AG20443 (cell line): ENCODE data around the gene PAK6.

Experiments used
- DNase-seq: peaks from one replicate; pipeline ENCODE4 v3.0.0; 2012; ENCODE audit warnings: low spot score, mixed read lengths

Gene PAK6

DNA sequence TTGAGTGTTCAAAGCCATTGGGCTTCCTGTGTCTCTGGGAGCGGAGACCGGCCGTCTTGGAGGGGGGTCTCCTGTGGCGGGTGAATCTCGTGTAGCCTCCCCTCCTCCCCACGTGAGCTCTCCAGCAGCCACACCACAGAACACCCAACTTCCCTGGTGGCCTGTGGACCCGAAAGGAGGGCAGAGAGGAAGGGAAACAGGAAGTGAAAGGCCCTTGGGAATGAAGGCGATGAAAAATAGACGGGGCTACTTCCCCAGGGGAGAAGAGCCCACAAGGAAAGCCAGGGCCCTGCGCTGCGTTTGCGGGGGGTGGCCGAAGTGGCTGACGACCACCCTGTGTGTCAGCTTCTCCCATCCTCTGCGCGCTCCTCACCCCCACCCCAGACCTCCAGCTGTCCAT, 38.6 kb downstream of the PAK6 start:
- DNase-seq = no peak

DNA sequence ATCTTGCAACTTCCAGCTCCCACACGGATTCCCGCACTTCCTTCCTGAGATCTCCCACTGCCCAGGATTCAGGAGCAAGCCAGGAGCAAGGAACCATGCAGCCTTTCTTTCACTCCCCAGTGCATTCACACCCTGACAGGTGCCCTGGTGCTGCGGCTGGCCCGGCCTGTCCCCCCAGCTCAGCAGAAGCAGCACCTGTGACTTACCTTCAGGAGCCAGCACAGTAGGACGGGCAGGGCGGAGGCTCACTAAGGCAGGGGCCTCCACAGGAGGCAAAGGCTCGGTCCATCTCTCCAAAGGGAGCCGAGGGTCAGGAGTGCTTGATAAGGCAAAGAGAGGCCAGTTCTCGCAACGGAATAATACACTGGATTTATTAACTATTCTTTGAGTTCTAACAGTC, 39.2 kb downstream of the PAK6 start:
- DNase-seq = no peak

DNA sequence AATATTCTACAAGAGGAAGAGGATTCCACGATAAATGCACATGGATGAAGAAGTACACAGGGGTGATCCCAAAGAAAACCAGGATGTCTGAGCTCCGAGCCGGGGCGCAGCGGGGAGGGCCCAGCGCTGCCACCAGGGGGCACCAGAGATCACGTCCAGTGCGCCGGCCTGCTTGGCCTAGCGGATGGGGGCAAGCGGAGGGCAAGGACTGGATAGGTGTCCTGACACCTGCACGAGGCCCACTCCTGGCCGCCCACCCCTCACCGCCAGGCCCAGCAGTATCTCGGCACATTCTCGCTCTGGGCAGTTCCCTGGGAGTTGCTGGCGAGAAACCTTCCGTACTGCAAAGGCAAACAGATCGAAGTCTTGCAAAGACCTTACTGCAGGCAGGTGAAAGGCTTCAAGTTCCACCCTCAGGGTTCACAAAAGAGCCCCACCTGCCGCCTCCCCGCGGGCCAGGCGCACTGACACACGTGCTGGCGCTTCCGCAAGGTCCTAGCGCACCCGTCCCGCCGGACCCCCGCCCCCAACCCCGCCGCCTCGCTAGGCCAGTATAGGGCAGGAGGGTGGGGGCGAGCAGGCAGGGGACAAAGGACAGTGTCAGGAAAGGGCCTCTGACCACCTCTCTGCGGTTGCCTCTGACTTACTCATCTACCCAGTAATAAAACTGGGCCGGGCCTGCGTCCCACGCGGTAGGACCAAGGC, 40.7 kb downstream of the PAK6 start:
- DNase-seq = peak; percentile 89

DNA sequence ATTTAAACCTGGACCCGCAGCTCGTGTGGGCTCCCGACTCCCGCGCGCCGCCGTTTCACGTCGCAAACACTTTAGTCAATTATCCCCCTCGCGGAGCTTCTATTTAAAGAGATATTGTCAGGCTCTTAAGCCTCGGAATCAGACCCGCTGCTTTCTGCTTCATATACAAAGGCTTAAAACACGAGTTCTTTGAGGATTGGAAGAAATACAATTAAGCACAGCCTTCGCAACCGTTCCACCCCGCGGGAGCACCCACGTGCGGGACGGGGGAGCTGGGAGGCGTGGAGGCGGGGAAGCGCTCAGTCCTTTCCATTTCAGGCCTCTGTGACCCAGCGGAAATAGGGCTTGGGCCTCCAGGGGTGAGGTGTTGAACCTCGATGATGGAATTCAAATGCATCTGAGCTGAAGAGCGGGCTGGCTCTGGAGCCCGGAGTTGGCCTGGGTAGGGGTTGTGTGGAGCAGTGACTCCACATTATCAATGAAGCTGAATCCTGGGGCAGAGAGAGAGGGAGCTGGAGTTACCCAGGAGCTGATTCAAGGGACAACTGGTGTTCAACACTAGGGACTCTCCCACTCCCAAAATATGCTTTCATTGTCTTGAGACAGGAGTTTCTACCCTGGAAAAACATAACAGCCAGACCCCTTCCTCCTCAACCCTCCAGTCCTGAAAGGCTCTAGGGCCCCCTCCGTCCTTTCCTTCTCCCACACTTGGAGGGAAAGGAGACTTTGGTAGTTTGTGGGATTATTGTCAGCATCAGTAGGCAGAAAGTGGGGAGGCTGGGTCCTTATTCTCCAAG, 41.6 kb downstream of the PAK6 start:
- DNase-seq = no peak

DNA sequence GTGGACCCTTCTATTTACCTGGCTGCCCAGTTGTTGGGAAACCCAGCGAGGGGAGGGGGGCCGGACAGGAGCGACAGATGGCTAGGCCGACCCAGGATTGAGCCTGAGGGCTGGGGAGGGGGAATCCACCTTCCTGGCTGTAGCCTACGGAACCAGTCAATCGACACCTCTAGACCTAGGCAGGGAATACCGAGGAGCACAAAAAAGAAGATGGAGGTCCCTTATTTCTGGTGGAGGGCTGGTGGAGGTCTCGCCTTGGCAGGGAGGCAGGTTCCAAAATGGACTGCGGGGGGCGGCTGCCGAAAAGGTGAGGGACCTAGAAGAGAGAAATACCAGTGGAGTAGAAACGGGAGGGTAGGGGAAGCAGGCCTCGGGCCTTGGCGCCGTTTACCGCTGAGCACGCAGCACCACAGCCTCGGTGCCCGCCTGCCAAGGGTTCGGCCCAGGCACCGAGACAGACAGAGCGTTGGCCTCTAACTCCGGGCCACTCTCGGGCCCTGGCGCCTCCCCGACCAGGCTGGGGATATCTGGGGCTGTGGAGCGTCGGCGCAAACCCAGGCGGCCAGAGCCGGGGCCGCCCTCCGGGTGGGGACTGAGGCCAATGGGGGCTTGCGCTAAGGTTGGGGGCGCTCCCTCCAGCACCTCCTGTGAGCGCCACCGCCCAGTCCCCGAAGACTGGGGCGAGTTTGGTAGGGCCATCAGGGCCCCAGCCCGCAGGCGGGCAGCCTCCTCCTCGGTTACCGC, 42.4 kb downstream of the PAK6 start:
- DNase-seq = no peak

DNA sequence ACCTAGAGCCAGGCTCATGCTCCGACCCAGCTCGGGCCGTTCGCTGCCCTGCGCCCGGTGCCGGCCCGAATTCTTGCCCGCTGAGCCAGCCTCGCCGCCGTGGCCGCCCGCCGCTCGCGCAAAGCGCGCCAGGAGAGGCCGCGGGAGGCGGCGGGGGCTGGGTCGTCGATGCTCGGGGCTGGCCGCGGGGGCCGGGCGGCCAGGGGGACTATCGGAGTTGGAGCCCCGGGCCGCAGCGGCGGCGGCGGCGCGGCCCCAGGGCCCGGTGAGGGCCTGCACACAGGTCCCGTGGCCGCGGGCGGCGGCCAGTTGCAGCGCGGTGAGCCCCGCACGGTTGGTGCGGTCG, 42.9 kb downstream of the PAK6 start:
- peak; percentile 32 for DNase-seq

DNA sequence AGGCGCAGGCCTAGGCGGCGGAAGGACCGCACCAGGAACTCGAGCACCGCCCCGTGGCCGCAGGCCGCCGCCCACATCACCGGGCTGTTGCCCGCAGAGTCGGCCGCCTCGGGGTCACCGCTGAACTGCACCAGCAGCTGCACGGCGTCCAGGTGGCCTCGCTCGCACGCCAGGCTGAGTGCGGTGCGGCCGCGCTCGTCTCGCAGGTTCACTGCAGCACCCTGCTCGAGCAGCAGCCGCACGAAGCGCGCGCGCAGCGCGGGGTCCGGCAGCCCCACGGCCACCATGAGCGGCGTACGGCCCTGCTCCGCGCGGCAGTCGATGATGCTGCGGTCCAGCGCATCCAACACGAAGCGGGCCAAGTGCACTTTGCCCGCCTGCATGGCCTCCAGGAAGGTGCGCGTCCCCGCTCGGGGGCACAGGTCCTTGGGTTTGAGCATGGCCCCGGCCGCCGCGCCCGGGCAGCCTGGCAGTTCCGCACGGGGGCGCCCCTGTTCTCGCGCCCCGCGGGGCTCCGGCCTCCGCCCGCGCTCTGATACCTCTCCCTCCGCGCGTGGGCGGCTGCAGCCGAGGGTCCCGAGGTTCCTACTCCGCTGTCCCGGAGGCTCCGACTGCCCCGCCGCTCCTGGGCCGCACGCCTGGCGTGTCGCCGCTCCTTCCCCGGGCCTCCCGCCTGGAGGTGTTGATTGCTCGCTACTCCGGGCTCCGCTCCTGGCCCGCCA, 43.4 kb downstream of the PAK6 start:
- peak; percentile 58 for DNase-seq

DNA sequence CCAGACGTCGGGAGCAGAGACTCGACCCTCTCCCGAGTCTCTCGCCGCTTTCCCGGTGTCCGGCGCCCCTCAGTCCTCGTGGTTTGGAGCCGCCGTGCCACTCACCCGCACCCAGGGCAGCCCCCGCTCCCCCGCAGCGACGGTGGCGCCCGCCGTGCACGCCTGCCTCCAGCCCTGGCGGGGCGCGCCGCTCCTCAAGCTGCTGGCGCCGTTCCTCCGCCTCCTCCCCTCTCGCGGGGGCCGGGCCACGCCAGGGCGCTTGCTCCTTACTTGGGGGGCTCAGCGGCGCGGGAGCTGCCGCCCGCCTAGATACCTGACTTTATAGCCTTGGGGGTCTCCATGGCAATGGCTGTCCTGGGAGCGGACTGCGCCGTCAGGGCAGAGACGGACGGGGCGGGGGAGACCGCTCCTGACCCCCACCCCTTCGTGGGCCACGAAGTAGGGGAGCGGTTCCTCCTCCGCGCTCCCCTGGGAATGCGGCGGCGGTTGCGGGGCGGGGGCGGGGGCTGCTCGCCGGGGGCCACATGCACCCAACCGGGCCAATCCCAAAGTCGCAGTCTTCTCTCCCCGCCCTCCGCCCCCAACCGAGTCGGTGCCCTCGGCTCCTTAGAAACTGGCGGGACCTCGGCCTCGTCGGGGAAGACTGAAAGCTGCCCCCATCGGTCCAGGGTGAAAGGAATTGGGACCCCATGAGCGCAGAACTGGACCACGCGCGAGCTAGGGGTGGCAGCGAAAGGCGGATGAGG, 44.2 kb downstream of the PAK6 start, which contains the start of gene ANKRD63:
ANKRD63 (minus strand) TSS at position 196 of the 746 bp plus-strand sequence. CDS start 478 bp downstream, outside the sequence.
- DNase-seq = peak; percentile 66

DNA sequence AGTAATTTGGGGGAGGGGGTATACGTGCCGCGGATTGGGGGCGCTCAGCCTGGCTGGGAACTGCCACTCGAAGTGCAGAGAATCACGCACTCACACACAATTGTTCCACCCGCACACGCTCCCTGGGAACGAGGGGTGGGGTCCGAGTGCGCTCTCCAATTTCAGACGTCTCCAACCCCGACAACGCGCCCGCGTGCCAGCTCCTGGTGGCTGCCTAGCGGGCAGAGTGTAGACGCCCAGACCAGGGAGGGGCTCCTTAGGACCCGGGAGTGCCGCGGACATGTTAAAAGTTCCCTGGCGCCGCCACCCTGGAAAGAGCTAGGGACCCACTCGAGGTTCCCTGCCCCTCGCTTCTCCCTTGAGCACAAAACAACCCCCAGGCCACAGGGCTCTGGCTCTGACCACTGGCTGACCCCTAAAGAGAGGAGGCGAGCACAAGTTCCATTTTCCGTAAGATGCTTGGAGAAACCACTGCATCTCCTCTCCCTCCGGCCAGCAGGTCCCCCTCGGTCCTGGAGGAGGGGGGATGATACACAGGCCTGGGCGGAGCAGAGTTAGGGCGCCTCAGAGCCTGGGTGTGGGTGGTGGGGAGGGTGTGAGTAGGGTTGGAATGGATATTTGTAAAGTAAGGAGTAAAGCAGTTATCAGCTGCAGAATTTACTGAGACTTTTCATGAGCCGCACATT, 44.9 kb downstream of the PAK6 start:
- DNase-seq = no peak

DNA sequence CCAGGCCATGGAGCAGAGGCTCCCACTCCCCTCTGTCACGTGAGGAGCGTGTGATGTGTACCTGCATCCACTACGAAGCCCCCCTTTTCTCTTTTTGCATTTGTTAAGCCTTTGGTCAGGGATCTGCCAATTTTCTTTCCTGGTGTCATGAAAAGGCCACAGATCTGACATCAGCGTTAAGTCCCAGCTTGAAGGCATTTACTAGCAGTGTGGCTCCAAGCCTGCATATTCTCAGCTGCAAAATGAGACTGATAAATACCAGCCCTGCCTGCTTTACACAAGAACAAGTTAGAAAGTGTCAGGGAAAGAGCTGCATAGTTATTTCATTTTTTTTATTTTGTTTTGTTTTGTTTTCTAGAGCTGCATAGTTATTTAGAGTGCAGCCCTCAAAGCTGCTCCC, 46.3 kb downstream of the PAK6 start:
- DNase-seq = peak; percentile 58

DNA sequence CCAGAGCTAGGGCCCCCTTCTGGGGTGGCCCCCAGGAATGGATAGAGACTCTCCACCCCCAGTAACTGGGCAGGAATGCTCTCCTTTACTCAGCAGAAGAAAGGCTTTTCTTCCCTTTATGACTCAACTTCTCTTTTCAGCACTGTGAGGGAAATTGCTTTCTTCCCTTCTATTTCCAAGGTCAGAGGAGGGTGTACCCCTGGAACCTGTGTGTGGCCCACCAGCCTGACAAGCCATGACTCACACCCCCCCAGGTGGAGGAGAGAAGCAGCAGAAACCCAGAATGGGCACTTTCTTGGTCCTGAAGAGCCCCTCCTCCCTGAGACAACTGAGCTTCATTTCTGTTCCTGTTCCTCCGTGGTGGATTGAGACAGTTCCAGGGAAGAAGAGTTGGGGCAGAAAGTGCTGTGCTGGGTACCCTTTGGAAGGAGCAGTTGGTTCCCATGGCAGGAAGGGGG, 46.7 kb downstream of the PAK6 start:
- DNase-seq = no peak

DNA sequence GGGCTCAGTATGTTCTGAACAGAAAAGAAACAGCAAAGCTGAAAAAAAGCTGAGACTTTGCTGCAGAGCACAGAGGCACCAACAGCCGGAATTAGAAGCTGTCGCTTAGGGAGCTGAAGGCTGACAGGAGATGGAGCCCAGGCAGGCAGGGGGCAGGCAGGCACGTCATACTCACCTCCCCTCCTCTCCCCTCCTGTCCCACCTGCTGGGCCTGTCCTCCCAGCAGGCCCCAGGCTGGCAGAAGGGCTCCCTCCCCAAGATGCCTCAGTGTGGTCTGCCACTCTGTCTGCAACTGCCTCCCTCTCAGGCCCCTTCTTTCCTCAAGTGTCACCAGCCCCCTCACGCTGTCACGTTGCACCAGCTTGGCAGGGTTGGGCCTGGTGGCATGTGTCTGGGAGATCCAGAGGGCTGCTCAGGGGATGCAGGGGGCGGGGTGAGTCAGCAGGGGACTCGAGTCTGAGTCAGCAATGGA, 47.2 kb downstream of the PAK6 start:
- DNase-seq = no peak

DNA sequence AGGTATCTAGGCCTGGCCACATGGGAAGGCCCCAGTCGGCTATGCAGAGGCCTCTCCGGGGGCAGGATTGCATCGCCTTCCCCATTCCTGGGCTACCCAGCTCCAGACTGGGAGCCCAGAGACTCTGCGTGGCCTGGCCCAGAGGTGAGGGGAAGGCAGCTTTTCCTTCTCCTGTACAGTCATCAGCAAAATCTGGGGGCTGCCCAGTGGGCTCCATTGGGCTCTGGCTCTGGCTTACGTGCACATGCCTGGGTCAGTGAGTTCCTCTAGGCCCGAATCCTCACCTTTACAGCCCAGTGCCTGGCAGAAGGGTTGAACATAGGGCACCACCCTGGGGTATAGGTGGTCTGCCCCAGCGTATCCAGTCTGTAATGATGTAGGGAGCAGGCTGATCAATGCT, 47.9 kb downstream of the PAK6 start:
- no peak for DNase-seq

DNA sequence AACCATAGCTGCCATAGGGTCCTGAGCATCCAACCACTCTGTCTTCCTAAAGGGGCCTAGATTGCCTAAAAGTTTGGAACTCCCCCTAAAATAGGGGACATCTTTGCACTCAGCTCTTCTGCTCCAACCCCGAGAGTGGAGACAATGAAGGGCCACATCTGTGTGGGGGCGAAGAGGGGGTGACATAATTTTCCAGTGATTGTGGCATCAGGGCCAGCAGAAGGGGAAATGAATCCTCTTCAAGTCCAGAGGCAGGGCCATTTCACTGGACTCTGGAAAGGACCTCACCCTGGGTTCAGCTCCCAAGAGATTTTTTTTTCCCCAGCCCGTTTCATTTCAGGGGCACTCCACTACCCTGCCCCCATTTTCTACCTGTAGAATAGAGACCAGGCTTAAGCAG, 48.6 kb downstream of the PAK6 start:
- no peak for DNase-seq

DNA sequence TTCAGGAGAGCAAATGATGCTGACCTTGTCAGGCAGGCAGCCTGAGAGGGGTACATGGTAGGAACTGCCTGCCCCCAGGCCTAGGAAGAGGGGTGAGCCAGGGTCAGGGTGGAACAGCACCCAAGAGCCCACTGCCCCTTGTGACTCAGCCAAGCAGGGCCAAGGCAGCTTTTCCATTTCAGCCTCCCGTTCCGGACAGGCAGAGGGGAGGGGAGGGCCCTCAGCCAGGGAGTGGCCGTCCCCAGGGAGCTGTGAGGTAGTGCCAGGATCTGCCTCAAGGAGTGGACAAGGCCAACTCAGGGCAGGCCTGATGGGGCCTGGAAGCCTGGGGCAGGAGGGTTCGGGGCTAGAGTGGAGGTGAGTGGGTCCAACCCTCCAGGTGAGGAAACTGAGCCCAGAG, 49.1 kb downstream of the PAK6 start:
- DNase-seq = no peak

DNA sequence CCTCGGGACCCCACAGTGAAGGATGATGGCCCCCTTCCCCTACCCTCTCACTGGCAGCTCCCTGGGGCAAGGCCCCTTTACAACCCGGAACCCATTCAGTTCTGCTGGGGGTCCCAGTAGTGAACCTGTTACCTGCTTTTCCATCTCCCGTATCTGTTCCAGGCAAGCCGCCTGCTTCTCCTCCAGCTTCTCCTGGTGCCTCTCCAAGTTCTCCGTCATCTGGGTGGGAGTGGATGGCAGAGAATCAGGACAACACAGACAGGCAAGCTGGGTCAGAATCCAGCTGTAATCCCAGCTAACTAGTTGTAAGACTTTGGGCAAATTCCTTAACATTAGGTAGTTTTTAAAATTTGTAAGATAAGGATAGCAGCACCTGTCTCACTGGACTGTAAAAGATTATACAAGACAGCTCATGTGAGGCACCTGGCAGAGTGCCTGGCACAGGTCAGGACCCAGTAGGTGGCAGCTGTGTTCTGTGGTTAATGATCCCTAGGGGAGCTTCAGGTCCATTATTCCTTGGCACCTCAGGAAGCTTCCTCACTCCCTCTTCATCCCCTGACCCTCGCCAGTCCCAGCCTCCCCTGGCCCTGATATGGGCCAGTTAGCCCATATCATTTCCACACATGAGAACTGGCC, 50.4 kb downstream of the PAK6 start:
- no peak for DNase-seq

DNA sequence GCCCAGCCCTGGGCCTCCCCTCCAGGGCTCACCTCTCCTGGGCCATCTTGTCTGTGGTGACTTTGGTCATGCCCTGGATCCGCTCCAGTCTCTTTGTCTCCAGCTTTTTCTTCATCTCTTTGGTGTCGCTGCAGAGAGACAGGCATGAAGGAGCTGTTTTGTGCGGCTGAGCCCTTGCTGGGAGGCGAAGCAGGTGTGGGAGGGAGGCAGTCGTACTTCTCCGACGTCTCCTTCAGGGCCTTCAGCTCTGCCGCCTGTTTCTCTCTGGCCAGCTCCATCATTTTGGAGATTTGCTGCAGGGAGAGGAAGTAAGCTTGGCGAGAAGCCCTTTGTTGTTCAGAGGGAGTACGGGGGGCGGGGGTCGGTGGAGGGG, 51.7 kb downstream of the PAK6 start:
- no peak for DNase-seq

DNA sequence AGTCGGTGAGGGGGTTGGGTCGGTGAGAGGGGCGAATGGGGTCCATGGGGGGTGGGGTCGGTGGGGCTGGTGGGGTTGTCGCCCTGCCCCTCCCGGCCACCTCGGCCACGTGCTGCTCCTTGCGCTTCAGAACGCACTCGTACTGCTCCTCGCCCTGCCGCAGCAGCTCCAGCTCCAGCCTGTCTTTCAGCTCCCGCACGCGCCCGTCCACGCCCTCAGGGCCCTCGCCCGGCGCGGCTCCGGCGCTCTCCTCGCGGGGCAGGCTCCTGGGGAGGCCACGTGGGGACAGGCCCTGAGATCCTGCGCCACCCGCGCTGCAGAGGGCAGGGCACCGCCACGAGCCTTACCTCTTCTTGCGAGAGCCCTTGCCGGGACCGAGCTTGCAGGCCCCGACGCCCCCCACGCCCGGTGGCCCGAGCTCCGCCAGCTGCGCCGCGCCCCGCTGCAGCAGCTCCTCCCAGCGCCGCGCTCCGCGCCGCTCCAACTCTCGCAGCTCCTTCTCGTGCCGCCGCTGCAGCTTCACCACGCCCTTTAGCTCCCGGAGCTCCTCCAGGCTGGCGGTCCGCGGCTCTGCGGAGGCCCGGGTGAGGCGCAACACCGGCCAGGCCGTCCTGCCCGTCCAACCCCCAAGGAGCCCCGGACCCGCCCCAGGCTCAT, 52.2 kb downstream of the PAK6 start:
- peak; percentile 89 for DNase-seq

DNA sequence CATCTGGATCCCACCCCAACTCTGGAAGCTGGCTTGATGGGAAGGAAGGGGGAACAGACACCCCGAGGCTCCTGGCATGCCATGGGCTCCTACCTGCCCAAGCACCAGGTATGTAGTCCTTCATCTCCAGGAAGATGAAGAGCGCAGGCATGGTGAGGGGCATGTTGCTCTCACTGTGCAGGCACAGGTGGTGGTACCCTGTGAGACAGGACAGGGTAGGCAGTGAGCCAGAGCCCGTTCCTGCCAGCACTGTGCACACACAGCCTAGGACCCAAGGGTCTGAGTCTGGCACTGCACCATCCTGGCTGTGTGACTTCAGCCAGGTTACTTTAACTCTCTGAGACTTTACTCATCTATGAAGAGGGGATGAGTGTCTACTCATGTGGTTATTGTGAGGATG, 53.4 kb downstream of the PAK6 start:
- no peak for DNase-seq

DNA sequence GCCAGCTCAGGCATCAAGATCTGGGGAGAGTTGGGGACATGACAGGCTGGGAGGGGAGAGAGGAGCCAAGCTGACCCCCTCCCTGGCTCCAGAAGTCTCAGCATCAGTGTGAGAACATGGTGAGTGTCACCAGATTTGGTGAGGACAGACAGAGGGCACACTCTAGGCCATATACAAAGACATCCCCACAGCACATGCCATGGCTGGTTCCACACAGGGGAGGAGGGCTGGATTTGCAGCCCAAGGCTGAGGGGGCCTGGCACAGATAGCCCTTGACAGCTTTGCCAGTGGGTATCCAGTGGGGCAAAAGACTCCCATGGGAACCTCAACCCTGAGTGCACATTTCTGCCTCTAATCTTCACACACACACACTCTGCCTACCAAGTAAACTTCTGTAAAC, 54.1 kb downstream of the PAK6 start:
- DNase-seq = no peak
